Ishikawa (cell line): Measurements from ENCODE around the gene TMEM62.

Experiments
- CEBPB ChIP-seq: IDR thresholded peaks from 2 replicates; pipeline ENCODE4 v1.6.1; 2012
- CREB1 ChIP-seq: IDR thresholded peaks from 2 replicates; pipeline ENCODE4 v1.6.1; 2012; ENCODE audit warnings: low read depth
- EGR1 ChIP-seq: IDR thresholded peaks from 2 replicates; pipeline ENCODE4 v1.6.1; 2012
- EP300 ChIP-seq: IDR thresholded peaks from 2 replicates; pipeline ENCODE4 v1.6.1; 2012; ENCODE audit warnings: borderline replicate concordance
- FOXM1 ChIP-seq: IDR thresholded peaks from 2 replicates; pipeline ENCODE4 v1.6.1; 2012; ENCODE audit warnings: low read depth, borderline replicate concordance
- MAX ChIP-seq: IDR thresholded peaks from 2 replicates; pipeline ENCODE4 v1.6.1; 2012
- NFIC ChIP-seq: IDR thresholded peaks from 2 replicates; pipeline ENCODE4 v1.6.1; 2012
- RAD21 ChIP-seq: IDR thresholded peaks from 2 replicates; pipeline ENCODE4 v1.6.1; 2012; ENCODE audit warnings: low read depth
- REST ChIP-seq: IDR thresholded peaks from 2 replicates; pipeline ENCODE4 v1.6.1; 2012; ENCODE audit warnings: low read depth, mild to moderate bottlenecking
- TAF1 ChIP-seq: IDR thresholded peaks from 2 replicates; pipeline ENCODE4 v1.6.1; 2012; ENCODE audit warnings: low read depth, mild to moderate bottlenecking
- TCF12 ChIP-seq: IDR thresholded peaks from 2 replicates; pipeline ENCODE4 v1.6.1; 2012; ENCODE audit warnings: low read depth
- TEAD4 ChIP-seq: IDR thresholded peaks from 2 replicates; pipeline ENCODE4 v1.6.1; 2012
- USF1 ChIP-seq: IDR thresholded peaks from 2 replicates; pipeline ENCODE4 v1.6.1; 2012
- ZBTB7A ChIP-seq: IDR thresholded peaks from 2 replicates; pipeline ENCODE4 v1.6.1; 2012; ENCODE audit warnings: low read depth

- no peak for TF ChIP-seq EGR1
- no peak for TF ChIP-seq EP300
- no peak for TF ChIP-seq TEAD4
- no peak; the same call in 1 of the 2 replicates for TF ChIP-seq USF1
- no peak for TF ChIP-seq ZBTB7A
- no peak for TF ChIP-seq RAD21
- TF ChIP-seq FOXM1 = 0 out of 2 replicates have a peak, but pooled peaks have one; percentile 16
- TF ChIP-seq TCF12 = peak; percentile 16; the same call in 1 of the 2 replicates
- TF ChIP-seq CREB1 = no peak
- TF ChIP-seq REST = no peak
- no peak for TF ChIP-seq MAX
- no peak for TF ChIP-seq NFIC
- TF ChIP-seq CEBPB = no peak
- peak; percentile 58 for TF ChIP-seq TAF1
Observed at GRCh38 chr15:43133430-43134156, at the start of gene TMEM62.
